HG03521 (cell line): ENCODE results near the gene FOXE1.

ENCODE experiments used
- ATAC-seq: cut with Tn5 transposase; IDR thresholded peaks from one replicate; pipeline ENCODE4 v1.9.1; 2021; ENCODE audit warnings: mild to moderate bottlenecking, moderate library complexity; ENCODE audit not compliant: unreplicated experiment

FOXE1 gene

DNA sequence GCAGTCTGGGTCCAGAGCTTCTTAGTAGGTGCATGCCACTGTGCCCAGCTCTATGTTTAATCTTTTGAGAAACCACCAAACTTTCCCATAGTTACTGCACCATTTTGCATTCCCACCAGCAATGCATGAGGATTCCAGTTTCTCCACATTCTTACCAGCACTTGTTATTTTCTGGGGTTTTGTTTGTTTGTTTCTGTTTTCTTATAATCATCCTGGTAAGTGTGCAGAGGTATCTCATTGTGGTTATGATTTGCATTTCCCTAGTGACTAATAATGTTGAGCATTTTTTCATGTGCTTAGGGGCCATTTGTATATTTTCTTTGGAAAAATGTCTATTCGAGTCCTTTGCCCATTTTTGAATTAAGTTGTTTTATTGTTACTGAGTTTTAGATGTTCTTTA is 11.4 kb downstream of the FOXE1 start:
- no peak for ATAC-seq

DNA sequence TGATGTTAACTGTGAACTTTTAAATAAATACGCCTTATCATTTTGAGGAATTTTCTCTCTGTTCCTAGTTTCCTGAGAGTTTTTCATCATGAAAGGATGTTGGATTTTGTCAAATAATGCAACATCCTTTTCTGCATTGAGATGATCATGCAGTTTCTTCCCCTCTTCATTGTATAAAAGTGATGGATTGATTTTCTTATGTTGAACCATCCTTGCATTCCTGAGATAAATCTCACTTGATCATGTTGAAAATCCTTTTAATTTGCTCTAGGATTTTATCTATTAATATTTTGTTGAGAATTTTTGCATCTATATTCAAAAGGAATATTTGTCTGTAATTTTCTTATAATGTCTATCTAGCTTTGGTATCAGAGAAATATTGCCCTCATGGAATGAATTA is 13.3 kb downstream of the FOXE1 start:
- ATAC-seq = no peak

GRCh38 chr9:97866848-97867247 is 13.8 kb downstream of the FOXE1 start:
- no peak for ATAC-seq

DNA sequence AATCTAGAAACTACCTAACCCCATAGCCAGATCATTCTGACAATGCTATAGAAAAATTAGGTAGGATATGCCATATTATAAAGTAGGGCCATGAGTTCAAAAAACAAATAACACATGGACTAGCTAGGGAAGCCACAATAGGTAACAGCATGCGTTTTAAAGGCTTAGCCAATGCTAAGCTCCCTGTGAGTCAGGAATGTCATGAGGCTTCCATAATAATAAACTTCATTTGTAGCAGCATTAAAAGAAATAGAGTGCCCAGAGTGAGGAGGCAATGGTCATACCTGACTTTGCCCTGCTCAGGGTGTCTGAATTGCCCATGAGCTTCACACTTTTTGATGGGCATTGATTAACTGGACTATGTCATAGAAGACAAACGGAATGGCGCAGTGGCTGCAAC is 15.8 kb downstream of the FOXE1 start:
- ATAC-seq = no peak

GRCh38 chr9:97873425-97873824 is 20.4 kb downstream of the FOXE1 start:
- no peak for ATAC-seq

DNA sequence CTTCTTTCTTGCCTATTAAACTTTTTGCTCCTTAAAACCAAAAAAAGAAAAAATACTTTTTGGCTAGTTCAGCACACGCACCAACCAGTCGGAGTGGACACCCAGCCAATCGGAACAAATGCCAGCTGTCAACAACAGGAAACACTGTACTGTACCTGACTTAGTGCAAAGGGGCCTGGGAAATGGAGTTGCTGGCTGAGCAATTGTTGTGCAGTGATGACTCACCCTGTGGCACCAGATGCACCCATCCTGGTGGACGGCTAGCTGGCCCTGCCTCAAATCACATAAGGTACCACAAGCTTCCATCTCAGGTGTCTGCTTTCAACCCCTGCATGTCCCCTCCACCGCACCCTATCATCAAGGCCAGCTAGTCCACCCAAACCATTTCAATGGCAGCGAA is 20.9 kb downstream of the FOXE1 start:
- no peak for ATAC-seq

- no peak for ATAC-seq
Observed at GRCh38 chr9:97874624-97875023, 21.6 kb downstream of the FOXE1 start.

DNA sequence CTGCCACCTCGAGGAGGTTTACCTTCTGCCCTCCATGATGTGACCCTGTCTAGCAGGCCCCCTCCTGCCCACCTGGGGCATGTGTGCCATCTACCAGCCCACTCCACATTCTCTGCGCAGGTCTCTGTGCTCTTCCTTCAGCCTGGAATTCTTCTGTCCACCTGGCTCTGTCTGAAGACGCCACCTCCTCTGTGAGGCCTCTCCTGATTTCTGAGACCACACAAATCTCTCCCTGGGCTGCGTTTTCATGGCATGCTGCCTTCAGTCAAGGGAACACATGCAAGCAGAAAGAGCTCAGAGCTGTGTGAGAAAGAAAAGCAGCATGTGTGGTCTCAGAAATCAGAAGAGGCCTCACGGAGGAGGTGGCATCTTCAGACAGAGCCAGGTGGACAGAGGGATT is 22.1 kb downstream of the FOXE1 start:
- no peak for ATAC-seq

DNA sequence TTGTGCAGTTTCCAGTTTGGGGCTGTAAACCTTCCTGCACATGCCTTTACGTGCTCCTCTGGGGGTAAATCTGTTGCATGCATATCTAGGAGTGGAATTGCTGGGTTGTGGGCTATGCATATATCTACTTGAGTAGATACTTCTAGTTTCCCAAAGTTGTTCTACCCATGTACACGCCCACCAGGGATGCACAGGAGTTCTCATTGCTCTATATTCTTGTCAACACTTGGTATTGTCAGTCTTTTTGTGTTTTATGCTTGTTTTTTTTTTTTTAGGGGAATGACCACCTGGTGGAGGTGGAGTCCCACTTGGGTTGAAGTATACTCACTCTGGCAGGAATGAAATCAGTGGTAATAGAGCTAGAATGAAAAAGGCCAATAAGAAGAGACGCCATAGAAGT is 23.0 kb downstream of the FOXE1 start:
- no peak for ATAC-seq

- ATAC-seq = no peak
Observed at GRCh38 chr9:97880336-97880735, 27.3 kb downstream of the FOXE1 start.

DNA sequence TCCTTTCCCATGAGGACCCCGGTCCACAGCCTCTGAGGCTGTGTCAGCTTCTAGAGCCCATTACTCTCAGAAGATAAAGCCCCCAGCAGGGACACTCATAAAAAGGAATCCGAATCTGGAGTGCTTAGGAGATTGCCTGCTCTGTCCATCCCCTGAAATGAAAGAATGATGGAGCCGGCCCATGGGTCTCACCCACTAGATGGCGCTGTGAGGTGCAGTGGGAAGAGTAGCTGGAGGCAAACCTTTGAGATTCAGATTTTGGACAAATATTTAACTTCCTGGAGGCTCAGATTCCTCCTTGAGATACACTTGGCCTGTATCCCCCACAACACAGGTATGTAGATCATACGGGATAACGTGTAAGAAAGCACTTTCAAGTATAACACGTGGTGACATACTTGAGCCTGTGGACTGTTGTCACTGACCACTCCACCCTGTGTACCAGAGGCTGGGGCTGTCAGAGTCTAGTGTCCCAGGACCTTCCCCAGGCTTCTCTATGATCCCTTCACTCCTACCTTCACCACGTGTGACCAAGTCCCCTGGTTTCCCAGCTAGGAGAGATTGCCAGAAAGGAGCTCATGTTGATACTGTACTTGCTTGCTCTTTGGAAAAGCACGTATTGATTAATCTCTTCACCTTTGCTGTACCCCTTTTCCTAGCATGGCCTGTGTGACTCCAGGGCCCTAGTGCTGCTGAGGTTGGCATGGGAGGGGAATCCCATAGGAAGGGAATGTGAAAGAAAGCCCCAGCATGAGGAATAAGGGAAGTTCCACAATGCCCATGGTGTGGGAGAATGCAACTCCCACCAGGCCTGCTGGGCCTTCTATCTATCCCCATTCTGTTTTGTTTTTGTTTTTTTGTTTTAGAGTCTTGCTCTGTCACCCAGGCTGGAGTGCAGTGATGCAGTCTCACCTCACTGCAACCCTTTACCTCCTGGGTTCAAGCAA is 37.2 kb downstream of the FOXE1 start:
- ATAC-seq = no peak

DNA sequence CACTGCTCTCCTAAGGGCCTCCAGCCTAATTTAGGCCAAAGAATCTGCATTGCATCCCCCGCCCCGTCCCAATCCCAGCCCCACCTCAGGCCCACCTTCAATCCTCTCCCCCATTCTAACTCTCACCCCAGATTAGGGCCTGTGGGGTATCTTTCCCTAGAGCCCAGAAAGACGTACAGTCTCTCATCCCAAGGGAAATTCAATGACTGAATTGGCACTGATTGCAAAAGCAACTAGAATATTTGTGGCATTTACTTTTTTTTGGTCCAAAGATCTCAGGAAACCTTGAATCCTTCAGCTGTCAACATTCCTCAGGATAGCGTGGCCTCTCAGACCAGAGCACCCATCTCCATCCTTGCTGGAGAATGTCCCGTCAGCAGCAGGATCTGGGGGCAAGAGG is 38.7 kb downstream of the FOXE1 start:
- no peak for ATAC-seq

- ATAC-seq = no peak
Observed at GRCh38 chr9:97892421-97892820, 39.4 kb downstream of the FOXE1 start.

- ATAC-seq = no peak
Observed at GRCh38 chr9:97895211-97895610, 42.2 kb downstream of the FOXE1 start.

DNA sequence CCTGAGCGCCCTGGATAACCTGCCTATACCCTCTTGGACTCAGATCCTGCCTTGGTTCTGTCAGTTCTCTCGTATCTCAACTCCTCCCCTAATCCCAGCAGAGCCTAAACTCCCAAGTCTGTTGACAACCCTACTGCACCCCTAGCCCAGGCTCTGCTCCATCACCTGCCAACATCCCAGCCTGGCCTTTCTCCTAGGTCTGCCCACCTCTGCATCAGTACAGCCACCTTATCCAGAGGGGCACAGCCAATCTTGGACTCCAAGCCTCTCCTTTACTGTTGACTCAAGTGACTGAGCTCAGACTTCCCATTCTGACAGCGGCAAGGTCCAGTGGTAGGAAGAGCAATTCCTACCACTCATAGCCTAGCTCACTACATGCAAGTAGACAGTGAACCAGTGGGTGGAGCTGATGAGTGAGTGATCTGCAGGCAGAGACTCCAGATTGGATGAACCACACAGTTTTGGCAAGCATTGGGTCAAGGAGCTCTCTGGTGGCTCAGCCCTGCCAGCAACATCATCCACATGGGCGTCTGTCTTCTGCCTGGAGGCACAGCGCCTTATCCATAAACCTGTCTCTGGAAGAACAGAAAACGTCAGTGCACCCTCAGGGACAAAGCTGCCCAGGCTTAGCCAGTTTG is 42.8 kb downstream of the FOXE1 start:
- ATAC-seq = no peak

DNA sequence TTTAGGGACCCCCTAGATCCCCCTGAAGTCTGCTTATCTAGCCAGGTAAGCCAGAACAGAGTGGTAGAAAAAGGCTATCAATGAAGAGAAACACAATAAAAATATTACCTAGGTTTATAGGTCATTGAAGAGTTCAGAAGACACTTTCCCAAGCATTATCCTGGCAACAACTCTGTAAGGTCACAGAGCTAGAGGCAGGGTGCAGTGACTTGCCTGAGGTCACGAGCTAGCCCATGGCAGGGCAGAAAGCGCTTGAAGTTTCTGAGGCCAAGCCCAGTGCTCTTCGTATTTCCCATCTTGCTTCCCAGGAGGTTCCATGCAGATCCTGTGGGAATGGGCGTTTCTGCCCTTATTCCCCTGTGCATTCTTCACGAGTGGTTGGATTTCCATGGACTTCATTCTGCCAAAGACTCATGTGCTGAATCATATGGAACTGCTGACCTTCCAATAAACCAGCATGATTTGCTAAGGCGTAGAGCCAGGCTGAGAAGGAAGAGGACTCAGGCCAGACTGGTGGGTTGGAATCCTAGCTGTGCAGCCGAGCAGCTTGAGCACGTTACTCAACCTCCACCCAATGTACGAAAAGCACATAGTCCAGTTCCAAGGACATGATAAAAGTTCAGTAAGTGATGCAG is 47.2 kb downstream of the FOXE1 start:
- no peak for ATAC-seq

GRCh38 chr9:97900738-97901565 is 47.9 kb downstream of the FOXE1 start:
- ATAC-seq = no peak

GRCh38 chr9:97903177-97903576 is 50.2 kb downstream of the FOXE1 start:
- no peak for ATAC-seq

- ATAC-seq = no peak
Observed at GRCh38 chr9:97904725-97905124, 51.7 kb downstream of the FOXE1 start.

DNA sequence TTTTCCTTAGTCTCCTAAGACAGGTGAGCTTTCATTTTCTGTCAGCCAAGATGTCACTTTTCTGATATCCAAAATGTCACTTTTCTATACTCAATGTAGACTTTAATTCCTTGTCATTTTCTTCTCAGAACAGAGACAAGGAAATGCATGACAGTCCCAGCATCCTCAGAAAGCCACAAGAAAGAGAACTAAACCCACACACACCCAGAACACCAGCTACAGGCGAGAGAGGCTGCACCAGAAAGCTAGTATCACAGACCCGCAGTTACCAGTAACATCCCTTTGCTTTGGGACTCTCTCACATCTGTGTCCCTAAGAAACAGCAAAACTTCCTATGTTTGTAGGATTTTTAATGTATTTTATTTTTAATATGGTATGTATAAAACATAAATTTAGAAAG is 52.2 kb downstream of the FOXE1 start:
- ATAC-seq = no peak
